K562 (cell line): ENCODE results near the gene PTPRM. TPM values are rescaled to one million over a fixed set of nuclear protein-coding genes. Genes with fewer than 3 reads are reported as not detected.

Experiments
- ATAC-seq: fragments of 200-7000 bp; cut with Tn5 transposase; 3 replicates; pipeline ENCODE4 v1.9.1; 2020; ENCODE audit warnings: moderate library complexity
- BruUV-seq: library from RNA; stranded (reverse); fragments of 400-500 nt; replicated peaks from 2 replicates; lab custom pipeline; 2021; lab: Mats Ljungman, UMichigan
- CTCF ChIA-PET: fragments of 300-600 bp; formaldehyde crosslinking; extraction: SDS; loops from one replicate; lab custom pipeline; 2021; ENCODE audit warnings: low intra/inter-chr PET ratio; lab: Yijun Ruan, JAX
- POLR2A ChIA-PET: fragments of 300-600, 350-650 bp; sonication (Branson Sonifier 250); formaldehyde crosslinking; extraction: SDS; loops from one replicate; lab custom pipeline; 2021; ENCODE audit warnings: antibody characterized with exemption, inconsistent platforms; lab: Yijun Ruan, JAX
- DNase-seq, 4 experiments: peaks; one replicate each; pipeline versions ENCODE4 v3.0.0 to v3.0.0-alpha.2; 2011 to 2018; ENCODE audit warnings: low spot score in 3 of 4, mixed read lengths in 3 of 4; ENCODE audit errors: extremely low read depth in 1 of 4
- FAIRE-seq: peaks from 2 replicates; lab custom pipeline; 2011; peaks lifted over from hg19 to GRCh38; lab: Jason Lieb, UNC
- H2AFZ ChIP-seq: 2 replicates; pipeline ENCODE4 v1.6.0; 2011; ENCODE audit warnings: low read depth, low read length, control low read depth, inconsistent platforms
- H3K27ac ChIP-seq: fragments of 200-600 bp; 3 replicates; pipeline ENCODE4 v1.8.0; 2011; ENCODE audit warnings: low read depth, mild to moderate bottlenecking, control low read depth, inconsistent platforms, low read length, moderate library complexity, mixed read lengths; ENCODE audit errors: extremely low read depth
- H3K27me3 ChIP-seq, 2 experiments: fragments of 300-600 bp in 1 of 2; 2 replicates in 1 of 2; 3 replicates in 1 of 2; pipeline versions ENCODE4 v1.6.0 to v1.8.0; 2011; ENCODE audit warnings: inconsistent platforms in 2 of 2, low read length in 2 of 2, mild to moderate bottlenecking in 1 of 2, mixed read lengths in 1 of 2, moderate library complexity in 1 of 2; ENCODE audit not compliant: control insufficient read depth in 2 of 2, insufficient read depth in 2 of 2
- H3K36me3 ChIP-seq: fragments of 300-600 bp; 3 replicates; pipeline ENCODE4 v1.8.0; 2011; ENCODE audit warnings: mild to moderate bottlenecking, low read length, inconsistent platforms; ENCODE audit not compliant: control insufficient read depth, insufficient read depth
- H3K4me1 ChIP-seq, 2 experiments: fragments of 200-600 bp in 1 of 2; replicated peaks in 1 of 2; 2 replicates in 1 of 2; 3 replicates in 1 of 2; pipeline versions ENCODE4 v1.5.1 to v1.8.0; 2011; ENCODE audit warnings: inconsistent platforms in 2 of 2, low read length in 2 of 2, mild to moderate bottlenecking in 1 of 2, mixed read lengths in 1 of 2, moderate library complexity in 1 of 2; ENCODE audit not compliant: control insufficient read depth in 2 of 2, insufficient read depth in 2 of 2
- H3K4me2 ChIP-seq: 2 replicates; pipeline ENCODE4 v1.6.1; 2011; ENCODE audit warnings: low read length, control low read depth, inconsistent platforms, mixed read lengths; ENCODE audit not compliant: insufficient read depth
- H3K4me3 ChIP-seq: fragments of 200-600 bp; sonication (generic), shearing (Covaris generic); 2 replicates; pipeline ENCODE4 v1.5.1; 2016; ENCODE audit warnings: control low read depth, inconsistent platforms
- H3K79me2 ChIP-seq: fragments of 200-600 bp; 3 replicates; pipeline ENCODE4 v1.8.0; 2011; ENCODE audit warnings: low read length, inconsistent platforms; ENCODE audit not compliant: control insufficient read depth, insufficient read depth
- H3K9ac ChIP-seq, 2 experiments: 2 replicates each; pipeline versions ENCODE4 v1.6.0 to v1.6.1; 2011; ENCODE audit warnings: low read depth in 2 of 2, low read length in 2 of 2, control low read depth in 1 of 2, inconsistent platforms in 1 of 2, mild to moderate bottlenecking in 1 of 2, mixed read lengths in 1 of 2; ENCODE audit not compliant: insufficient read depth in 1 of 2
- H3K9me1 ChIP-seq: one replicate; pipeline ENCODE4 v1.6.0; 2011; ENCODE audit warnings: inconsistent platforms, mild to moderate bottlenecking, low read length, moderate library complexity; ENCODE audit not compliant: control insufficient read depth, insufficient read depth
- H3K9me3 ChIP-seq: replicated peaks from 2 replicates; pipeline ENCODE4 v1.5.1; 2011; ENCODE audit warnings: low read depth, low read length, inconsistent platforms; ENCODE audit not compliant: control insufficient read depth, insufficient read depth
- H4K20me1 ChIP-seq: replicated peaks from 2 replicates; pipeline ENCODE4 v1.6.1; 2011; ENCODE audit warnings: low read length, inconsistent platforms, mixed read lengths; ENCODE audit not compliant: control insufficient read depth, insufficient read depth
- BCL6 ChIP-seq: fragments of 250-450 bp; sonication (Bioruptor Pico); IDR thresholded peaks from 2 replicates; pipeline ENCODE4 v1.4.0; 2020
- BDP1 ChIP-seq: IDR thresholded peaks from 3 replicates; pipeline ENCODE4 v1.6.1; 2011; ENCODE audit not compliant: insufficient read length, insufficient read depth
- CLOCK ChIP-seq: fragments of 250-450 bp; sonication (Bioruptor Pico); IDR thresholded peaks from 2 replicates; pipeline ENCODE4 v1.4.0; 2020; ENCODE audit warnings: mild to moderate bottlenecking, moderate library complexity, borderline replicate concordance
- CSDE1 ChIP-seq, 2 experiments: fragments of 450-650 bp; IDR thresholded peaks; 2 replicates each; pipeline ENCODE4 v1.6.1; 2016; ENCODE audit warnings: mild to moderate bottlenecking in 1 of 2
- CTBP1 ChIP-seq: fragments of 450-650 bp; IDR thresholded peaks from 2 replicates; pipeline ENCODE4 v1.6.1; 2016; ENCODE audit warnings: borderline replicate concordance
- DDX20 ChIP-seq: fragments of 450-650 bp; IDR thresholded peaks from 2 replicates; pipeline ENCODE4 v1.6.1; 2016; ENCODE audit warnings: missing genetic modification characterization, low read depth, mild to moderate bottlenecking, missing compliant biosample characterization, moderate library complexity
- ETS2 ChIP-seq: IDR thresholded peaks from 2 replicates; pipeline ENCODE4 v1.6.1; 2016; ENCODE audit warnings: borderline replicate concordance, missing genetic modification characterization, mild to moderate bottlenecking, moderate library complexity, missing compliant biosample characterization; ENCODE audit not compliant: poor library complexity, severe bottlenecking
- MXI1 ChIP-seq: IDR thresholded peaks from 2 replicates; pipeline ENCODE4 v1.6.1; 2011; ENCODE audit warnings: low read depth, mild to moderate bottlenecking, improper control_type of control experiment, low read length
- NCOR1 ChIP-seq: fragments of 450-650 bp; IDR thresholded peaks from 2 replicates; pipeline ENCODE4 v1.6.1; 2016; ENCODE audit warnings: mild to moderate bottlenecking, moderate library complexity
- RAD21 ChIP-seq, 2 experiments: fragments of 250-450 bp in 1 of 2; fragments of 450-650 bp in 1 of 2; sonication (Bioruptor Pico) in 1 of 2; formaldehyde crosslinking in 1 of 2; IDR thresholded peaks in 1 of 2; conservative IDR thresholded peaks in 1 of 2; 2 replicates each; pipeline versions ENCODE4 v1.4.0 to v1.8.0; 2020 to 2022; ENCODE audit warnings: mild to moderate bottlenecking in 2 of 2, moderate library complexity in 1 of 2
- RFX5 ChIP-seq: IDR thresholded peaks from 2 replicates; pipeline ENCODE4 v1.6.1; 2011; ENCODE audit warnings: low read depth, mild to moderate bottlenecking, improper control_type of control experiment, low read length
- ZBTB11 ChIP-seq, 3 experiments: fragments of 200-800 bp in 1 of 3; fragments of 250-450 bp in 1 of 3; fragments of 450-650 bp in 1 of 3; sonication (Bioruptor Pico) in 1 of 3; sonication (Bioruptor generic) in 1 of 3; formaldehyde crosslinking in 1 of 3; IDR thresholded peaks; 2 replicates each; pipeline versions ENCODE4 v1.6.1 to v1.8.0; 2016 to 2022; ENCODE audit warnings: mild to moderate bottlenecking in 2 of 3, missing genetic modification characterization in 2 of 3, missing compliant biosample characterization in 1 of 3, moderate library complexity in 1 of 3
- ZFX ChIP-seq: sonication (generic); formaldehyde crosslinking; IDR thresholded peaks from 2 replicates; pipeline ENCODE4 v1.8.0; 2022; ENCODE audit warnings: mild to moderate bottlenecking, missing genetic modification reagents, moderate library complexity
- ZNF174 ChIP-seq: fragments of 250-450 bp; sonication (Bioruptor Pico); IDR thresholded peaks from 2 replicates; pipeline ENCODE4 v1.4.0; 2020; ENCODE audit warnings: mild to moderate bottlenecking
- ZNF445 ChIP-seq: fragments of 250-450 bp; sonication (Bioruptor Pico); IDR thresholded peaks from 2 replicates; pipeline ENCODE4 v1.4.0; 2020; ENCODE audit warnings: low read depth, mild to moderate bottlenecking, moderate library complexity
- WGBS: fragments of 100-300 bp; shearing (Covaris generic); methylation state at CpG from one replicate; pipeline ENCODE4 v1.1.6; 2016; ENCODE audit warnings: low coverage, mixed read lengths; ENCODE audit not compliant: insufficient coverage; ENCODE audit errors: missing lambda C conversion rate; 5-methylcytosine and 5-hydroxymethylcytosine counted together
- in situ Hi-C: fragments of 300-500 bp; cut with MboI; formaldehyde crosslinking; loops from 4 replicates; pipeline ENCODE4 v1.15.0; 2018; ENCODE audit warnings: inconsistent platforms, mixed read lengths
- intact Hi-C: fragments of 100-400 bp; cut with micrococcal nuclease; formaldehyde crosslinking; loops from 2 replicates; pipeline ENCODE4 v1.14.2; 2022
- polyA plus RNA-seq, 8 experiments: library from polyadenylated mRNA; depleted of rRNA in 4 of 8; stranded (reverse) in 5 of 8; unstranded in 3 of 8; fragments of >200 nt; fragmentation: Nextera tagmentation in 2 of 8; fragmentation: Illumina TruSeq in 1 of 8; extraction: Ambion mirVana in 2 of 8; extraction: Trizol in 1 of 8; gene quantifications; 2 replicates each; pipeline versions ENCODE4 v1.2.1 to v1.2.3, GENCODE V29; 2011 to 2014; ENCODE audit warnings: inconsistent platforms in 1 of 8, missing spikeins in 1 of 8
- total RNA-seq, 7 experiments: library from RNA; depleted of rRNA in 6 of 7; stranded (reverse); fragments of >200 nt in 6 of 7; fragmentation: Illumina TruSeq in 2 of 7; extraction: Trizol in 2 of 7; gene quantifications; 2 replicates each; pipeline versions ENCODE4 v1.2.1 to v1.2.3, GENCODE V29; 2011 to 2021; ENCODE audit warnings: low replicate concordance in 1 of 7

Gene PTPRM
- total and polyA plus RNA-seq, 9 of the 15 experiments (the other 6 are each of a cell fraction or from before 2014, with no cell fraction given) = 0.03 to 0.16 (median 0.08) TPM; not detected in 3

- TF ChIP-seq CTBP1 = no peak
- no peak for TF ChIP-seq ZFX (CRISPR knock-in tag)
- TF ChIP-seq CLOCK (CRISPR knock-in tag) = no peak
Observed at GRCh38 chr18:7646174-7646886, 79.2 kb downstream of the PTPRM start (continued).

- in situ Hi-C loops = no loop called here
- Histone ChIP-seq H3K4me3 (no peak overlapping the region), H3K36me3 (no peaks in the 10 kb centered on the region), H3K4me2 (no peak overlapping the region), H3K27ac (no peak overlapping the region), H4K20me1 (no peaks in the 10 kb centered on the region), H3K9ac (no peak overlapping the region), H3K79me2 (no peaks in the 10 kb centered on the region), H2AFZ (no peak overlapping the region), H3K9me1 (no peaks in the 10 kb centered on the region), H3K9me3 (no peaks in the 10 kb centered on the region), H3K27me3 (no peaks in the 10 kb centered on the region), H3K4me1 (no peaks in the 10 kb centered on the region)
- no TSS peak for BruUV-seq
- ChIA-PET POLR2A (no interaction called here), CTCF (no interaction called here)
- DNase-seq (no peak), FAIRE-seq (no peak), ATAC-seq (no peak)
- WGBS = 0% methylated on average over 3 of the region's 3 CpGs
- intact Hi-C loops = no loop called here
- TF ChIP-seq RFX5 = no peak
- no peak for TF ChIP-seq RAD21 (CRISPR knock-in tag; conservative IDR thresholded peaks at IDR 0.05 in 1 of 2, IDR thresholded peaks at IDR 0.05 in 1 of 2)
- TF ChIP-seq ZBTB11 (CRISPR knock-in tag; IDR thresholded peaks at IDR 0.05) = no peak
- no peak for TF ChIP-seq ZNF174 (CRISPR knock-in tag)
- TF ChIP-seq BDP1 = no peak
- TF ChIP-seq NCOR1 = no peak
- TF ChIP-seq MXI1 = no peak
- TF ChIP-seq BCL6 (CRISPR knock-in tag) = no peak
- no peak for TF ChIP-seq CSDE1 (IDR thresholded peaks at IDR 0.05)
- no peak for TF ChIP-seq DDX20 (tag)
- no peak for TF ChIP-seq ZNF445 (CRISPR knock-in tag)
- TF ChIP-seq ETS2 (tag) = no peak
Observed at GRCh38 chr18:7647500-7647899, 80.4 kb downstream of the PTPRM start.
